Measurements from ENCODE around the gene PIH1D1.

- peak; percentile 3 for TF ChIP-seq CTCF (IDR thresholded peaks at IDR 0.05; ENCODE audit: poor library complexity)
- no peak for TF ChIP-seq EZH2 (IDR thresholded peaks at IDR 0.05; ENCODE audit: borderline replicate concordance)
Observed at GRCh38 chr19:49430678-49431329, 20.8 kb downstream of the PIH1D1 start.

Data from hepatocyte (in vitro differentiated cells).